CD8-positive, alpha-beta memory T cell (primary cell): ENCODE results near the gene FBXW11. TPM values are rescaled to one million over a fixed set of nuclear protein-coding genes. Genes with fewer than 3 reads are reported as not detected.
"Not testable (repeated sequence)": the region's sequence is repeated elsewhere in the genome, so short reads cannot be mapped to it uniquely, and the experiment has no call there.

Experiments
- CTCF ChIA-PET: fragments of 350-600 bp; sonication (Branson Sonifier 250); formaldehyde crosslinking; loops from one replicate; lab custom pipeline; 2021; ENCODE audit warnings: antibody characterized with exemption; lab: Charles Lee
- POLR2A ChIA-PET: fragments of 350-600 bp; sonication (Branson Sonifier 250); formaldehyde crosslinking; loops from one replicate; lab custom pipeline; 2021; ENCODE audit warnings: antibody characterized with exemption; lab: Charles Lee
- DNase-seq, 5 donors: peaks; one replicate each; pipeline versions ENCODE4 v3.0.0 to v3.0.0-alpha.2; 2020 to 2022; ENCODE audit warnings: mixed read lengths in 1 of 5
- H3K27ac ChIP-seq: one replicate; pipeline ENCODE4 v1.7.0; 2013; ENCODE audit warnings: low read depth, mild to moderate bottlenecking, low read length, moderate library complexity
- H3K27me3 ChIP-seq: 2 replicates; pipeline ENCODE4 v1.7.0; 2013; ENCODE audit warnings: low read length, mild to moderate bottlenecking; ENCODE audit not compliant: insufficient read depth, poor library complexity, severe bottlenecking
- H3K36me3 ChIP-seq: 2 replicates; pipeline ENCODE4 v1.7.0; 2013; ENCODE audit warnings: mild to moderate bottlenecking, low read length, moderate library complexity; ENCODE audit not compliant: insufficient read depth
- H3K4me1 ChIP-seq: 2 replicates; pipeline ENCODE4 v1.7.0; 2013; ENCODE audit warnings: mild to moderate bottlenecking, low read length, moderate library complexity; ENCODE audit not compliant: insufficient read depth
- H3K4me3 ChIP-seq: 2 replicates; pipeline ENCODE4 v1.7.0; 2013; ENCODE audit warnings: mild to moderate bottlenecking, low read length
- H3K9me3 ChIP-seq: 2 replicates; pipeline ENCODE4 v1.7.0; 2013; ENCODE audit warnings: mild to moderate bottlenecking, low read length
- H3K27ac Mint-ChIP-seq, 8 donors: one replicate each; pipeline ENCODE4 v1.8.0; 2020 to 2021; ENCODE audit warnings: mixed read lengths in 8 of 8, mild to moderate bottlenecking in 6 of 8, inconsistent platforms in 3 of 8, moderate library complexity in 3 of 8
- H3K27me3 Mint-ChIP-seq, 2 donors: one replicate each; pipeline ENCODE4 v1.8.0; 2020 to 2021; ENCODE audit warnings: mixed read lengths in 2 of 2, mild to moderate bottlenecking in 1 of 2, moderate library complexity in 1 of 2
- H3K36me3 Mint-ChIP-seq, 3 donors: one replicate each; pipeline ENCODE4 v1.8.0; 2020 to 2021; ENCODE audit warnings: mixed read lengths in 3 of 3, inconsistent platforms in 1 of 3, mild to moderate bottlenecking in 1 of 3
- H3K4me1 Mint-ChIP-seq, 3 donors: one replicate each; pipeline ENCODE4 v1.8.0; 2020 to 2021; ENCODE audit warnings: mixed read lengths in 3 of 3, inconsistent platforms in 1 of 3, mild to moderate bottlenecking in 1 of 3
- H3K4me3 Mint-ChIP-seq, 7 donors: one replicate each; pipeline ENCODE4 v1.8.0; 2020 to 2021; ENCODE audit warnings: mixed read lengths in 7 of 7, mild to moderate bottlenecking in 6 of 7, moderate library complexity in 4 of 7, inconsistent platforms in 2 of 7
- H3K9me3 Mint-ChIP-seq, 5 donors: one replicate each; pipeline ENCODE4 v1.8.0; 2020 to 2022; ENCODE audit warnings: mixed read lengths in 5 of 5, mild to moderate bottlenecking in 3 of 5, moderate library complexity in 2 of 5, inconsistent platforms in 1 of 5
- polyA plus RNA-seq: library from polyadenylated mRNA; unstranded; fragments of 300-500 nt; fragmentation: Illumina TruSeq; gene quantifications from one replicate; pipeline ENCODE4 v1.2.3, GENCODE V29; 2021
- total RNA-seq, 2 experiments: library from RNA; stranded (reverse); gene quantifications; one replicate each; pipeline ENCODE4 v1.2.3, GENCODE V29; 2021

The FBXW11 gene
- total and polyA plus RNA-seq, 3 experiments from 2014 or later, result 25.8 to 46.9 (median 44.7) TPM

DNA sequence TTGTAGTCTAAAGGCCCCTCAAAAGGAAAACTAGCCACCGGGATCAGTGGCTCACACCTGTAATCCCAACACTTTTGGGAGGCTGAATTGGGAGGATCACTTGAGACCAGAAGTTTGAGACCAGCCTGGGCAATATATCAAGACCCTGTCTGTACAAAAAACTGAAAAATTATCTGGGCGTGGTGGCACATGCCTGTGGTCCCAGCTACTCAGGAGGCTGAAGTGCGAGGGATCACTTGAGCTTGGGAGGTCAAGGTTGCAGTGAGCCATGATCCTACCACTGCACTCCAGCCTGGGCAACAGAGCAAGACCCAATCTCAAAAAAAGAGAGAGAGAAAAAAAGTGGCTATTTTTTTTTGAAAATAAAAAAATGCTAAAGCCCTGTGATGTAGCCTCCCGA lies 55.2 kb downstream of the FBXW11 start:
- Mint-ChIP-seq H3K9me3 (no peaks in the 10 kb centered on the region), H3K4me1 (peaks cover 39 to 71% (median 48%) of the 10 kb centered on the region in 3 donors), H3K27ac (no peak overlapping the region), H3K27me3 (no peaks in the 10 kb centered on the region), H3K36me3 (peaks cover 0 to 2% (median 1%) of the 10 kb centered on the region in 3 donors), H3K4me3 (no peak overlapping the region)
- H3K4me3 ChIP-seq, result no peak overlapping the region
- H3K27me3 ChIP-seq, result no peaks in the 10 kb centered on the region
- CTCF ChIA-PET, result interaction anchor here (1.8 kb wide), 1 partner anchor 11 kb away, joined by 4 read pairs; no protein-coding TSS in a partner anchor
- H3K9me3 ChIP-seq, result no peaks in the 10 kb centered on the region
- H3K27ac ChIP-seq, result no peak overlapping the region
- no peaks in the 10 kb centered on the region for H3K36me3 ChIP-seq
- no peak for DNase-seq
- POLR2A ChIA-PET, result interaction anchor here (0.6 kb wide), 1 partner anchor 273 kb away, joined by 6 read pairs; no protein-coding TSS in a partner anchor
- H3K4me1 ChIP-seq, result peaks cover 6% of the 10 kb centered on the region

DNA sequence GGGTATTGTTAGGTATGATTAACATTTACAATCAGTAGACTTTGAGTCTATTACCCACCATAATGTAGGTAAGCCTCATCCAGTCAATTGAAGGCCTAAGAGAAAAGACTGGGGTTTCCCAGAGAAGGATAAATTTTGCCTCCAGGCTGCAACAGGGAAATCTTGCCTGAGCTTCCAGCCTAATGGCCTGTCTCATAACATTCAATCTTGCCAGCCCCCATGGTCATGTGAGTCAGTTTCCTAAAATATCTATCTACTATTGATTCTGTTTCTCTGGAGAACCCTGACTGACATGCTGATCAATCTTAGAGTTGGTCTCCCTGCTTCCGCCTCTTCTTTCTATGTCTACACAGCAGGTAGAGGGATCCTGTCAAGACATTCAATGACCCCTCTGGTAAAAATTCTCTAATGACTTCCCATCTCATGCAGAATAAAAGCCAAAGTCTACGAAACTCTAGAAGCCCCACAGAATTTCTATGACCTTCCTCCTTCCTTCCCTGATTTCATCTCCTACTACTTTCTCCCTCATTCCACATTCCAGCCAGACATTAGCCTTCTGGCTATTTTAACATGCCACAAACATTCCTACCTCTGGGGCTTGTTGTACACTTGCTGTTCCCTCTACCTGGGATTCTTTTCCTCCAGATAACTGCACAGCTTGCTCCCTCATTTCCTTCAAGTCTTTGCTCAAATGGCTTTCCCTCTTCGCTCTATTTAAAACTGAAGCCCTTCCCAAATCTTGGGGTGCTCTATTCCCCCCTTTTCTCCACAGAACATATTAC lies 60.2 kb downstream of the FBXW11 start:
- Mint-ChIP-seq H3K4me1 (peaks cover 43 to 73% (median 57%) of the 10 kb centered on the region in 3 donors), H3K27me3 (no peaks in the 10 kb centered on the region), H3K4me3 (no peak overlapping the region), H3K9me3 (no peaks in the 10 kb centered on the region), H3K27ac (no peak overlapping the region), H3K36me3 (peaks cover 0 to 5% (median 1%) of the 10 kb centered on the region in 3 donors)
- H3K36me3 ChIP-seq, result no peaks in the 10 kb centered on the region
- H3K4me1 ChIP-seq, result no peaks in the 10 kb centered on the region
- H3K27me3 ChIP-seq, result no peaks in the 10 kb centered on the region
- H3K9me3 ChIP-seq, result no peaks in the 10 kb centered on the region
- H3K27ac ChIP-seq, result no peak overlapping the region
- ChIA-PET POLR2A (no interaction called here), CTCF (no interaction called here)
- no peak overlapping the region for H3K4me3 ChIP-seq
- DNase-seq, result no peak

DNA sequence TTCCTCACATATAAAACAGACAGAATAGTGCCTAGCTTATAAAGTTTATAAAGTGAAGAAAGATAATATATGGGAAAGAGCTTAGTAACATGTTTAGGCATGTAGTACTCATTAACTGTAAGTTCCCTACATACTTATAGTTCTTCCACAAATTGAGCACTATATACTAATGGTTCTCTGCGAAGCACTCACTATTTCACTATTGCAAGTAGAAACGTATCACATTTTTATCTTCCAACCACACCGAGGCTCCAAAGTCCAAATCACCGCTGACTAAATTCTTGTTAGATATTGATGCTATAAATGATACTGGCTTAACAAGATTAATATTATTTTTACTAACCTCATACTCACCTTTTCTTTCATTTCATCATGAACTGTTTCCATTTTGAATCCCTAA lies 61.0 kb downstream of the FBXW11 start:
- ChIA-PET POLR2A (no interaction called here), CTCF (no interaction called here)
- no peak for DNase-seq

DNA sequence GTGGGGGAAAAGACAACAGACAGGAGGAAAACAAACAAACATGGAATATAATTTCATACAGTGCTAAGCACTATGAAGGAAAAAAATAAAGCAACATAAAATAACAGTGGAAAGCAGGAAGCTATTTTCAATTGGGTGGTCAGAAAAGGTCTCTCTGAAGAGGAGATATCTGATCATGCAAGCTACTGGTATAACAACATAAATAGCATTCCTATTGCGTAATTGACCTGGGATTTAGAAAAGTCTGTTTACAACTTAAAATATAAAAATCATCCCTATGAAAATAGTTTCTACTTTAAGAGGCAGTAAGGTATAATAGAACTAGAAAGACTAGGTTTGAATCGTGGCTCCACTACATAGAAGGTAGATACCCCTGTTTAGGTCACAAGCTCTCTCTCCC lies 61.4 kb downstream of the FBXW11 start:
- H3K27ac Mint-ChIP-seq, result peak overlapping the region in 1 of 8 donors; percentile 2
- POLR2A ChIA-PET, result no interaction called here
- CTCF ChIA-PET, result no interaction called here
- H3K36me3 Mint-ChIP-seq, result peaks cover 0 to 5% (median 1%) of the 10 kb centered on the region in 3 donors
- Histone ChIP-seq H3K36me3 (no peaks in the 10 kb centered on the region), H3K4me3 (no peak overlapping the region), H3K27ac (no peak overlapping the region), H3K9me3 (no peaks in the 10 kb centered on the region), H3K4me1 (no peaks in the 10 kb centered on the region), H3K27me3 (no peaks in the 10 kb centered on the region)
- peaks cover 49 to 75% (median 66%) of the 10 kb centered on the region in 3 donors for H3K4me1 Mint-ChIP-seq
- no peak for DNase-seq
- H3K27me3 Mint-ChIP-seq, result no peaks in the 10 kb centered on the region
- H3K9me3 Mint-ChIP-seq, result no peaks in the 10 kb centered on the region
- no peak overlapping the region for H3K4me3 Mint-ChIP-seq

More for the DNA sequence above, 61.0 kb downstream of the FBXW11 start:
- no peaks in the 10 kb centered on the region for H3K27me3 ChIP-seq
- no peak overlapping the region for H3K27ac ChIP-seq
- H3K4me1 ChIP-seq, result no peaks in the 10 kb centered on the region
- H3K36me3 Mint-ChIP-seq, result peaks cover 0 to 5% (median 1%) of the 10 kb centered on the region in 3 donors
- H3K4me3 ChIP-seq, result no peak overlapping the region
- no peaks in the 10 kb centered on the region for H3K9me3 ChIP-seq
- H3K4me1 Mint-ChIP-seq, result peaks cover 47 to 74% (median 62%) of the 10 kb centered on the region in 3 donors
- H3K27me3 Mint-ChIP-seq, result no peaks in the 10 kb centered on the region
- no peak overlapping the region for H3K27ac Mint-ChIP-seq
- no peak overlapping the region for H3K4me3 Mint-ChIP-seq
- no peaks in the 10 kb centered on the region for H3K36me3 ChIP-seq
- no peaks in the 10 kb centered on the region for H3K9me3 Mint-ChIP-seq

DNA sequence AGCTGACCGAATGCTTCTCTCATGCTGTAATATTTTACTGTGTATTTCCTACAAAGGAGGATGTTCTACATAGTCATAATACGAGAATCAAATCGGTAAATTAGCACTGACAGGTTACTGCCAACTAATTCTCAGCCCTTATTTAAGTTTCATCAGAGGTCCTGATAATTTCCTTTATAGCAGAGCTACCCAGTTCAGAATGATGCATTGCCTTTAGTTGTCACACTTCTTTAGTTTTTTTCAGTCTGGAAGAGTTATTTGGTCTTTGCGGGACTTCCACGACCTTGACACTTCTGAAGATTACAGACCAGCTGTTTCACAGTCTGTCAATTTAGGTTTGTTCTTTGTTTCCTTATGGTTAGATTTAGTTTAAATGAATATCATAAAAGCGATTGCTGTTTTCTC lies 64.3 kb downstream of the FBXW11 start:
- H3K36me3 Mint-ChIP-seq, H3K4me1 ChIP-seq, H3K36me3 ChIP-seq, DNase-seq, H3K27ac ChIP-seq, H3K9me3 ChIP-seq, H3K4me3 ChIP-seq, H3K27me3 ChIP-seq, H3K27me3 Mint-ChIP-seq, POLR2A ChIA-PET, CTCF ChIA-PET, H3K9me3 Mint-ChIP-seq: not testable (repeated sequence)
- Mint-ChIP-seq H3K4me3 (peak overlapping the region in 4 of 7 donors; percentile 11 to 40 (median 25)), H3K4me1 (peaks cover 45 to 68% (median 65%) of the 10 kb centered on the region in 3 donors), H3K27ac (peak overlapping the region in 3 of 8 donors; percentile 11 to 76 (median 51))

DNA sequence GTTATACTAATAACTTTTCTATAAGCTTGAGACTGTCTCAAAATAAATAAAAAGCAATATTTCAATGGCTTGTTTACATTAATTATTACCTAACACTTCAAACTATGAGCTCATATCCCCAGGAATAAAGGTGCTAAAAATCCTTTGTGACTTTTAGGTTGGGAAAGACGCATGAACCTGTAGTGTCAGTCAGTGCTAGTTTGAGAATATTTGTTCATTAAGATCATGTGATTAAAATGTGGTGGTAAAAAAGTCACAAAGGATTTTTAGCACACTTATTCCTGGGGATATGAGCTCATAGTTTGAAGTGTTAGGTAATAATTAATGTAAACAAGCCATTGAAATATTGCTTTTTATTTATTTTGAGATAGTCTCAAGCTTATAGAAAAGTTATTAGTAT lies 64.8 kb downstream of the FBXW11 start:
- Mint-ChIP-seq H3K4me3 (peak overlapping the region in 1 of 7 donors; percentile 22), H3K4me1 (peaks cover 48 to 70% (median 69%) of the 10 kb centered on the region in 3 donors)
- H3K27me3 ChIP-seq, H3K36me3 Mint-ChIP-seq, POLR2A ChIA-PET, DNase-seq, H3K36me3 ChIP-seq, H3K4me1 ChIP-seq, CTCF ChIA-PET, H3K9me3 ChIP-seq, H3K27ac Mint-ChIP-seq, H3K9me3 Mint-ChIP-seq, H3K27ac ChIP-seq, H3K4me3 ChIP-seq, H3K27me3 Mint-ChIP-seq: not testable (repeated sequence)

DNA sequence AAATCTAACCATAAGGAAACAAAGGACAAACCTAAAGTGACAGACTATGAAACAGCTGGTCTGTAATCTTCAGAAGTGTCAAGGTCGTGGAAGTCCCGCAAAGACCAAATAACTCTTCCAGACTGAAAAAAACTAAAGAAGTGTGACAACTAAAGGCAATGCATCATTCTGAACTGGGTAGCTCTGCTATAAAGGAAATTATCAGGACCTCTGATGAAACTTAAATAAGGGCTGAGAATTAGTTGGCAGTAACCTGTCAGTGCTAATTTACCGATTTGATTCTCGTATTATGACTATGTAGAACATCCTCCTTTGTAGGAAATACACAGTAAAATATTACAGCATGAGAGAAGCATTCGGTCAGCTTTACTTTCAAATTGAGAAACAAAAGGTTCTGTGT lies 65.2 kb downstream of the FBXW11 start:
- Mint-ChIP-seq H3K4me3 (peak overlapping the region in 2 of 7 donors; percentile 13 to 28), H3K4me1 (peaks cover 48 to 71% (median 70%) of the 10 kb centered on the region in 3 donors), H3K27ac (peak overlapping the region in 1 of 8 donors; percentile 66)
- H3K27ac ChIP-seq, H3K9me3 Mint-ChIP-seq, H3K36me3 Mint-ChIP-seq, DNase-seq, H3K4me1 ChIP-seq, H3K27me3 Mint-ChIP-seq, H3K4me3 ChIP-seq, H3K27me3 ChIP-seq, H3K9me3 ChIP-seq, CTCF ChIA-PET, POLR2A ChIA-PET, H3K36me3 ChIP-seq: not testable (repeated sequence)

DNA sequence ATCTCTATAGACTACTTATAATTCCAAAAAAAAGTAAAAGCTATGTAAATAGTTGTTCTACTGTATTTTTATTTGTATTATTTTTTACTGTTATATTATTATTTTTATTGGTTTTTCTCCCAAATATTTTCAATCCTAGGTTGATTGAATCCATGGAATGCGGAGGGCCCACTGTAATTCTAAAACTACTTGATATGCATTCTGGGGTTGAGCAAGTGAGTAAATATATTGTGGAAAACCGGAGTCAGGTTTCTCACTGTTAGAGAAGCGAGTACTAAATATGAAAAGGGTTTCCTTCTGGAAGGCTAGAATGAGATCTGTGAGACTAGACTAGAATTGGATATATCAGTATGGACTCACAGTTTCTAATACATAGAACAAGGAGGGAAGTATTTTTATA lies 66.5 kb downstream of the FBXW11 start:
- Histone ChIP-seq H3K9me3 (no peaks in the 10 kb centered on the region), H3K27me3 (no peaks in the 10 kb centered on the region), H3K36me3 (no peaks in the 10 kb centered on the region), H3K4me3 (no peak overlapping the region), H3K27ac (no peak overlapping the region), H3K4me1 (no peaks in the 10 kb centered on the region)
- POLR2A ChIA-PET, result no interaction called here
- Mint-ChIP-seq H3K4me1 (peaks cover 39 to 59% (median 57%) of the 10 kb centered on the region in 3 donors), H3K27me3 (no peaks in the 10 kb centered on the region), H3K27ac (no peak overlapping the region), H3K9me3 (no peaks in the 10 kb centered on the region), H3K4me3 (no peak overlapping the region), H3K36me3 (peaks cover 0 to 2% (median 2%) of the 10 kb centered on the region in 3 donors)
- DNase-seq, result no peak
- CTCF ChIA-PET, result no interaction called here
